SK-N-SH treated with all-trans-retinoic acid at 6 μM for 48 hours (cell line): Measurements from ENCODE around the gene PLA2G4A.

ENCODE experiments used
- ARNTL ChIP-seq: fragments of 450-650 bp; formaldehyde crosslinking; IDR thresholded peaks from 2 replicates; pipeline ENCODE4 v1.5.0; 2020; ENCODE audit warnings: low read depth, mild to moderate bottlenecking, moderate library complexity, borderline replicate concordance
- CREB5 ChIP-seq: fragments of 250-450 bp; sonication (Bioruptor Pico); IDR thresholded peaks from 2 replicates; pipeline ENCODE4 v1.5.1; 2020; ENCODE audit warnings: low read depth, mild to moderate bottlenecking, moderate library complexity
- CSRNP3 ChIP-seq: fragments of 250-450 bp; sonication (Bioruptor Pico); IDR thresholded peaks from 2 replicates; pipeline ENCODE4 v1.5.1; 2021; ENCODE audit warnings: mild to moderate bottlenecking, moderate library complexity
- ISL1 ChIP-seq: fragments of 250-450 bp; sonication (Bioruptor Pico); IDR thresholded peaks from 2 replicates; pipeline ENCODE4 v2.1.2; 2022; ENCODE audit warnings: mild to moderate bottlenecking, moderate library complexity
- OSR1 ChIP-seq: fragments of 250-450 bp; sonication (Bioruptor Pico); IDR thresholded peaks from 2 replicates; pipeline ENCODE4 v1.8.0; 2022; ENCODE audit warnings: moderate library complexity, mild to moderate bottlenecking, inconsistent platforms
- PPARA ChIP-seq: fragments of 250-450 bp; sonication (Bioruptor Pico); IDR thresholded peaks from 2 replicates; pipeline ENCODE4 v1.5.0; 2020; ENCODE audit warnings: mild to moderate bottlenecking, borderline replicate concordance
- SNAI2 ChIP-seq: fragments of 250-450 bp; sonication (Bioruptor Pico); IDR thresholded peaks from 2 replicates; pipeline ENCODE4 v1.5.0; 2020; ENCODE audit warnings: mild to moderate bottlenecking, moderate library complexity
- TOX ChIP-seq: fragments of 250-450 bp; sonication (Bioruptor Pico); IDR thresholded peaks from 2 replicates; pipeline ENCODE4 v1.8.0; 2021; ENCODE audit warnings: mild to moderate bottlenecking, moderate library complexity, borderline replicate concordance
- ZFP30 ChIP-seq: fragments of 450-650 bp; formaldehyde crosslinking; IDR thresholded peaks from 2 replicates; pipeline ENCODE4 v1.5.0; 2022; ENCODE audit warnings: mild to moderate bottlenecking, moderate library complexity
- ZNF70 ChIP-seq: fragments of 450-650 bp; formaldehyde crosslinking; IDR thresholded peaks from 2 replicates; pipeline ENCODE4 v1.5.0; 2020; ENCODE audit warnings: mild to moderate bottlenecking, moderate library complexity
- TF ChIP-seq, protein P1 (sequence below): fragments of 250-450 bp; sonication (Bioruptor Pico); IDR thresholded peaks from 2 replicates; pipeline ENCODE4 v1.8.0; 2020; ENCODE audit warnings: mild to moderate bottlenecking, moderate library complexity, borderline replicate concordance

GRCh38 chr1:186878356-186878755 is 49.6 kb downstream of the PLA2G4A start:
- no peak for TF ChIP-seq ARNTL (CRISPR knock-in tag)
- no peak for TF ChIP-seq CREB5 (CRISPR knock-in tag)
- no peak for TF ChIP-seq ZFP30 (CRISPR knock-in tag)
- no peak for TF ChIP-seq ISL1 (CRISPR knock-in tag)
- TF ChIP-seq SNAI2 = no peak
- no peak for TF ChIP-seq OSR1 (CRISPR knock-in tag)
- TF ChIP-seq PPARA (CRISPR knock-in tag) = no peak
- no peak for TF ChIP-seq CSRNP3 (CRISPR knock-in tag)
- no peak for TF ChIP-seq ZNF70 (CRISPR knock-in tag)
- TF ChIP-seq TOX (CRISPR knock-in tag) = no peak
- TF ChIP-seq, protein P1, sequence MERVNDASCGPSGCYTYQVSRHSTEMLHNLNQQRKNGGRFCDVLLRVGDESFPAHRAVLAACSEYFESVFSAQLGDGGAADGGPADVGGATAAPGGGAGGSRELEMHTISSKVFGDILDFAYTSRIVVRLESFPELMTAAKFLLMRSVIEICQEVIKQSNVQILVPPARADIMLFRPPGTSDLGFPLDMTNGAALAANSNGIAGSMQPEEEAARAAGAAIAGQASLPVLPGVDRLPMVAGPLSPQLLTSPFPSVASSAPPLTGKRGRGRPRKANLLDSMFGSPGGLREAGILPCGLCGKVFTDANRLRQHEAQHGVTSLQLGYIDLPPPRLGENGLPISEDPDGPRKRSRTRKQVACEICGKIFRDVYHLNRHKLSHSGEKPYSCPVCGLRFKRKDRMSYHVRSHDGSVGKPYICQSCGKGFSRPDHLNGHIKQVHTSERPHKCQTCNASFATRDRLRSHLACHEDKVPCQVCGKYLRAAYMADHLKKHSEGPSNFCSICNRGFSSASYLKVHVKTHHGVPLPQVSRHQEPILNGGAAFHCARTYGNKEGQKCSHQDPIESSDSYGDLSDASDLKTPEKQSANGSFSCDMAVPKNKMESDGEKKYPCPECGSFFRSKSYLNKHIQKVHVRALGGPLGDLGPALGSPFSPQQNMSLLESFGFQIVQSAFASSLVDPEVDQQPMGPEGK (CRISPR knock-in tag) = no peak
